Measurements from ENCODE around the gene SH2B2. TPM values are rescaled to one million over a fixed set of nuclear protein-coding genes. Genes with fewer than 3 reads are reported as not detected.
"Not testable (repeated sequence)": the region's sequence is repeated elsewhere in the genome, so short reads cannot be mapped to it uniquely, and the experiment has no call there.

Gene SH2B2
- total RNA-seq, 1 donor from 2014 or later, result 13.6 TPM

GRCh38 chr7:102337002-102337401 is 50.3 kb downstream of the SH2B2 start:
- not testable (repeated sequence) for DNase-seq (ENCODE audit: low read depth); H3K4me3 ChIP-seq (ENCODE audit: low read depth, low read length)

GRCh38 chr7:102337420-102337819 is 50.8 kb downstream of the SH2B2 start:
- not testable (repeated sequence) for DNase-seq (ENCODE audit: low read depth); H3K4me3 ChIP-seq (ENCODE audit: low read depth, low read length)

- peak; percentile 85 for DNase-seq (ENCODE audit: low read depth)
- H3K4me3 ChIP-seq (ENCODE audit: low read depth, low read length), result not testable (repeated sequence)
Measured at GRCh38 chr7:102340599-102341368, 54.1 kb downstream of the SH2B2 start.

- DNase-seq (ENCODE audit: low read depth); H3K4me3 ChIP-seq (ENCODE audit: low read depth, low read length): not testable (repeated sequence)
Measured at GRCh38 chr7:102346983-102347382, 60.3 kb downstream of the SH2B2 start.

- not testable (repeated sequence) for DNase-seq (ENCODE audit: low read depth); H3K4me3 ChIP-seq (ENCODE audit: low read depth, low read length)
Measured at GRCh38 chr7:102356344-102356743, 69.7 kb downstream of the SH2B2 start, which contains the start of gene SPDYE6. SPDYE6 (minus strand) TSS chr7:102356444; CDS start chr7:102356023, 421 bp downstream.

- peak overlapping the region; percentile 68 for H3K4me3 ChIP-seq (ENCODE audit: low read depth, low read length)
- peak; percentile 91 for DNase-seq (ENCODE audit: low read depth)
- peak; percentile 21 for TF ChIP-seq CTCF (conservative IDR thresholded peaks at IDR 0.05; ENCODE audit: low read depth, low read length)
Measured at GRCh38 chr7:102363549-102364393, 77.1 kb downstream of the SH2B2 start.

- DNase-seq (ENCODE audit: low read depth), result not testable (repeated sequence)
- H3K4me3 ChIP-seq (ENCODE audit: low read depth, low read length), result peak overlapping the region; percentile 68
Measured at GRCh38 chr7:102364394-102364886, 77.8 kb downstream of the SH2B2 start.

GRCh38 chr7:102365390-102365789 is 78.7 kb downstream of the SH2B2 start:
- peak overlapping the region; percentile 36 for H3K4me3 ChIP-seq (ENCODE audit: low read depth, low read length)
- DNase-seq (ENCODE audit: low read depth), result peak; percentile 10

GRCh38 chr7:102370038-102370437 is 83.4 kb downstream of the SH2B2 start:
- DNase-seq (ENCODE audit: low read depth); H3K4me3 ChIP-seq (ENCODE audit: low read depth, low read length): not testable (repeated sequence)

Other genes with a start within 250 kb of the SH2B2 start
- not detected in 2 replicates for gene SPDYE6, start 69.6 kb downstream of the SH2B2 start, total RNA-seq
- gene PRKRIP1, start 109.5 kb downstream of the SH2B2 start, total RNA-seq, result 13.2 and 16.1 TPM in 2 replicates
- gene ORAI2, start 146.7 kb downstream of the SH2B2 start, total RNA-seq, result 35.7 and 46.6 TPM in 2 replicates
- 19.3 and 26.9 TPM in 2 replicates for gene ALKBH4, start 178.0 kb downstream of the SH2B2 start, total RNA-seq
- gene LRWD1, start 178.1 kb downstream of the SH2B2 start, total RNA-seq, result 27.9 and 30.1 TPM in 2 replicates
- gene POLR2J, start 192.1 kb downstream of the SH2B2 start, total RNA-seq, result 32.8 and 47.4 TPM in 2 replicates
- gene RASA4B, start 230.9 kb downstream of the SH2B2 start, total RNA-seq, result 1.4 and 2.3 TPM in 2 replicates

Data from epithelial cell of proximal tubule (primary cell).